Measurements from ENCODE around the gene RSPO3.
A peak's percentile ranks its signal among the peaks of the same experiment; 100 is the strongest.

The RSPO3 gene

GRCh38 chr6:127114214-127114760 lies 4.2 kb upstream of the RSPO3 start:
- DNase-seq, result no peak

- no peak for DNase-seq
These were observed 3.3 kb upstream of the RSPO3 start for GRCh38 chr6:127115084-127115655.

- no peak for DNase-seq
These were observed 2.7 kb upstream of the RSPO3 start for GRCh38 chr6:127115746-127116145.

- no peak for DNase-seq
These were observed 533 bp upstream of the RSPO3 start for GRCh38 chr6:127117979-127118297.

GRCh38 chr6:127119102-127120022 lies 891 bp downstream of the RSPO3 start:
- no peak for DNase-seq

- no peak for DNase-seq
These were observed 1.7 kb downstream of the RSPO3 start for GRCh38 chr6:127120023-127120786.

- peak; percentile 48 to 61 for DNase-seq
These were observed 2.5 kb downstream of the RSPO3 start for GRCh38 chr6:127120787-127121636.

GRCh38 chr6:127121637-127121960 lies 3.1 kb downstream of the RSPO3 start:
- DNase-seq, result no peak

- no peak for DNase-seq
These were observed 5.7 kb downstream of the RSPO3 start for GRCh38 chr6:127124172-127124571.

- no peak for DNase-seq
These were observed 6.2 kb downstream of the RSPO3 start for GRCh38 chr6:127124680-127125079.

- no peak for DNase-seq
These were observed 9.6 kb downstream of the RSPO3 start for GRCh38 chr6:127128066-127128465.

- DNase-seq, result no peak
These were observed 10.8 kb downstream of the RSPO3 start for GRCh38 chr6:127129251-127129650.

GRCh38 chr6:127131275-127131674 lies 12.8 kb downstream of the RSPO3 start:
- no peak for DNase-seq

- DNase-seq, result no peak
These were observed 13.4 kb downstream of the RSPO3 start for GRCh38 chr6:127131772-127132376.

- no peak for DNase-seq
These were observed 15.7 kb downstream of the RSPO3 start for GRCh38 chr6:127134136-127134535.

GRCh38 chr6:127136786-127137185 lies 18.3 kb downstream of the RSPO3 start:
- DNase-seq, result no peak

- DNase-seq, result no peak
These were observed 28.5 kb downstream of the RSPO3 start for GRCh38 chr6:127146932-127147331.

- no peak for DNase-seq
These were observed 29.1 kb downstream of the RSPO3 start for GRCh38 chr6:127147534-127147933.

GRCh38 chr6:127148511-127148910 lies 30.0 kb downstream of the RSPO3 start:
- no peak for DNase-seq

- no peak for DNase-seq
These were observed 36.0 kb downstream of the RSPO3 start for GRCh38 chr6:127154509-127154908.

- no peak for DNase-seq
These were observed 42.0 kb downstream of the RSPO3 start for GRCh38 chr6:127160484-127160883.

GRCh38 chr6:127162836-127163235 lies 44.4 kb downstream of the RSPO3 start:
- DNase-seq, result no peak
